GM21737 (cell line): ENCODE results near the gene NR2F1-AS1.
"Not testable (repeated sequence)": the region's sequence is repeated elsewhere in the genome, so short reads cannot be mapped to it uniquely, and the experiment has no call there.

Source experiments
- ATAC-seq: cut with Tn5 transposase; IDR thresholded peaks from one replicate; pipeline ENCODE4 v1.9.1; 2021; ENCODE audit warnings: mild to moderate bottlenecking, moderate library complexity; ENCODE audit not compliant: unreplicated experiment

NR2F1-AS1 gene

GRCh38 chr5:93545872-93546271 lies 35.1 kb downstream of the NR2F1-AS1 start:
- no peak for ATAC-seq

- no peak for ATAC-seq
Measured at GRCh38 chr5:93532370-93532769, 48.6 kb downstream of the NR2F1-AS1 start.

GRCh38 chr5:93521815-93522214 lies 59.2 kb downstream of the NR2F1-AS1 start:
- ATAC-seq = not testable (repeated sequence)

DNA sequence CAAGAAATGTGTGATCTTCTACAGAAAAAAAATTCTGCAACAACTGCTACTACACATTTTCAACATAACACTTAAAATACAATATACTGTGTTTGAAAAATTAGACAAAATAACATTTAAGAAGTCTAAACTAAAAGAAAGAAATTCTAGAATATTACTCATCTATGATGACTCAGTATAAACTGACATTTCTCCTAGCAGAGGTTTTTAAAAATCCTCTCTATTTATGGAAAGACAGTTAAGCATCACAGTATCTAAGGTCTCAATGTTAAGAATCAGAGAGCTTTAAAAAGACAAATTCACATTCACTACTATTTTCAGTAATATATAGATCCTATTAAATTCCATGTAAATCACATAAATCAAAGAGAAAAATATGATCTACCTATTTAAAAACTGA lies 61.3 kb downstream of the NR2F1-AS1 start:
- ATAC-seq = no peak

- ATAC-seq = no peak
Measured at GRCh38 chr5:93517828-93518227, 63.2 kb downstream of the NR2F1-AS1 start.

DNA sequence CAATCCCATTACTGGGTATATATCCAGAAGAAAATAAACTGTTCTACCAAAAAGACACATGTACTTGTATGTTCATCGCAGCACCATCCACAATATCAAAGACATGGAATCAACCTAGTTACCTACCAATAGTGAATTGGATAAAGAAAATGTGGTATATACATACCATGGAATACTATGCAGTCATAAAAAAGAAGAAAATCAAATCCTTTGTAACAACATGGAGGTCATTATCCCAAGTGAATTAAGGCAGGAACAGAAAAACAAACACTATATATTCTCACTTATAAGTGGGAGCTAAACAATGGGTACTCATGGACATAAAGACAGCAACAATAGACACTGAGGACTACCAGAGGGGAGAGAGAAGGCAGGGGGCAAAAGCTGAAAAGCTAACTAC lies 67.7 kb downstream of the NR2F1-AS1 start:
- ATAC-seq = no peak

GRCh38 chr5:93512799-93513198 lies 68.2 kb downstream of the NR2F1-AS1 start:
- ATAC-seq = no peak

- ATAC-seq = no peak
Measured at GRCh38 chr5:93511445-93511844, 69.6 kb downstream of the NR2F1-AS1 start.

DNA sequence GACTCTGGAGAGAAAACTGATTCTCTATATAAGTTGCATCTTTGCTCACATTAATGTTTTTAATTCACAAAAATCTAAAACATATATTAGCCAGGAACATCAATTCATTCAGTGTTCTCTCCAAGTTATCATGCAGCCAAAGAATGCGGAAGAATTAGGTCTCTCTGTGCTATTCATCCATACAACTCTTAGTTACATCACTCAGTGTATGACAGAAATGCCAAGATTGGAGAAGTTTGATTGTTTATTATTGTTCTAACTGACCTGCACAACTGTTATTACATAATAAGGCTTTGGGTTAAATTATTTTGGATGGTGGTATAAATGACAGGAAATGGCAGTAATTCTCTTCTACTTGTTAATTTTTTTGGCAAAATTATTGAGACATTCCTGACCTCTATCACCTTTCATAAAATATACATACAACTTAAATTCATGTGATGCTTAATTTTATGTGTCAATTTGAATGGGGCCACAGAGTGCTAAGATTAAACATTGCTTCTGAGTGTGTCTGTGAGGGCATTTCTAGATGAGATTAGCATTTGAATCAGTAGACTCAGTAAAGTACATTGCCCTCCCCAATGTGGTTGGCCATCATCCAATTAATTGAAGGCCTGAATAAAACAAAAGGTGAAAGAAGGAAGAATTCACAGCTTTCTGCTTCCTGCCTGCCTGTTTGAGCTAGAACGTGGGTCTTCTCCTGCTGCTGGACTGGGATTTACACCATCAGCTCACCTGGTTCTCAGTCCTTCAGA lies 70.2 kb downstream of the NR2F1-AS1 start:
- no peak for ATAC-seq

DNA sequence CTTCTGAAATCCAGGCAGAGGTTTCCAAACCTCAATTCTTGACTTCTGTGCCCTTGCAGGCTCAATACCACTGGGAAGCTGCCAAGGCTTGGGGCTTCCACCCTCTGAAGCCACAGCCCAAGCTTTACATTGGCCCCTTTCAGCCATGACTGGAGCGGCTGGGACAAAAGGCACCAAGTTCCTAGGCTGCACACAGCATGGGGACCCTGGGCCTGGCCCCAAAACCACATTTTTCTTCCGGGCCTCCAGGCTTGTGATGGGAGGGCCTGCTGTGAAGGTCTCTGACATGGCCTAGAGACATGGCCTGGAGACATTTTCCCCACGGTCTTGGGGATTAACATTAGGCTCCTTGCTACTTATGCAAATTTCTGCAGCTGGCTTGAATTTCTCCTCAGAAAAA lies 75.5 kb downstream of the NR2F1-AS1 start:
- not testable (repeated sequence) for ATAC-seq

GRCh38 chr5:93503598-93504067 lies 77.4 kb downstream of the NR2F1-AS1 start:
- no peak for ATAC-seq

DNA sequence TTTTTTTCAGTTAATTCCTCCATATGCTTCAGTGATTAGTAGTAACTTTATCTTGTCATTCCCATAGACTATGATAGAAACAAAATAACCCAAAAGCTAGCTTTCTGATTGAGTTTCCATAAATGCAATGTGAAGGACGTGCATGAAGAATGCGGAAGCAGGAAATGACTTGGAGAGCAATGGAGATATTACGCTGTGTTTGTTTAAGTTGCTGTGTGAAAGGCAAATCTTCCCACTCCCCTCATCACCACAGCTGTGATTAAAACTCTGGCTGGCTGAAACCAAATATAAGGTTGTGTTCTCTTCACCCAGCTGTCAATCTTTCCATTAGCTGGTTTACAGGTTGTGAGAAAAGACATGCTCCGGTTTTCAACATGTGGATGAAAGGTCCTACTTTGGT lies 83.9 kb downstream of the NR2F1-AS1 start:
- ATAC-seq = no peak

DNA sequence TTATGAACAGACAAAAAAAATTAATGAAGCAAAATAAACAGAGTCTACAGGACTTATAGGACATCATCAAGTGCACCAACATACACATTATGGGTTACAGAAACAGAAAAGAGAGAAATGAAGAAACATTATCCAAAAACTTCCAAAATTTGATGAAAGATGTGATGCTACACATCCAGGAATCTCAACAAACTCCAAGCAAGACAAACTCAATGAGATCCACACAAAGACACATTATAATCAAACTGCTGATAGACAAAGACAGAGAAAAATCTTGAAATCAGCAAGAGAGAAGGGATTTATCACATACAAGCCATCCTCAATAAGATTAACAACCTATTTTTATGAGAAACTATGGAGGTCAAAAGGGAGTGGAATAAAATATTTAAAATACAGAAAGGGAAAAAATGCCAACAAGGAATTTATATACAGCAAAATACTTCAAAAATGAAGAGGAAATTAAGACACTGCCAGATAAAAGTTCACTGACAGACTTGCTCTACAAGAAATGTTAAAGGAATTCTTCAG lies 101.0 kb downstream of the NR2F1-AS1 start:
- no peak for ATAC-seq

DNA sequence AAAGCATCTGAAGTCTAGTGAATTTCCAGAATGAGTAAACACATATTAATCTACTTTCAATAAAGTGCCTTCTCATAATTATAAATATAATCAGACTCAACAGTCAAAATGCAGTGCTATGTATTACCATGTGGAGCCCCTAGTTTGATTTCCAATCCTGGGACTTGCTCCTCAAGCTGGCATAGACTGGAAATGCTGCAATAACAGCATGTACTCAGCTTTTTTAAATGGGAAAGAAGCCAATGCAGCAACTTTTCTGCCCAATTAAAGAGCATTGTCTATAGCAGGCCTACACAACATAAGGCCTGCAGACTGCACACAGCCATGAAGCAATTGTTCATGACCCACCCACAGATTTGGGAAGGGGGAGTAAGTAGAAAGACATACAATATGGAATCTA lies 103.2 kb downstream of the NR2F1-AS1 start:
- ATAC-seq = no peak

- no peak for ATAC-seq
Measured at GRCh38 chr5:93476251-93476742, 104.7 kb downstream of the NR2F1-AS1 start.

DNA sequence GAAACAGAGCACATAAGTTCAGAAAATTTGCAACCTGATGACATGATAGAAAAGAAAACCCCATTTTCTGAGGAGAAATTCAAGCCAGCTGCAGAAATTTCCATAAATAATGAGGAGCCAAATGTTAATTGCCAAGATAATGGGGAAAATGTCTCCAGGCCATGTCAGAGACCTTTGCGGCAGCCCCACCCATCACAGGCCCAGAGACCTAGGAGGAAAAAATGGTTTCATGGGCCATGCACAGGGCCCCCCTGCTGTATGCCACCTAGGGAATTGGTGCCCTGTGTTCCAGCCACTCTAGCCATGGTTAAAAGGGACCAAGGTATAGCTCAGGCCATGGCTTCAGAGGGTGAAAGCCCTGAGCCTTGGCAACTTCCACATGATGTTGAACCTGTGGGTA lies 118.1 kb downstream of the NR2F1-AS1 start:
- ATAC-seq = no peak

GRCh38 chr5:93461756-93462155 lies 119.3 kb downstream of the NR2F1-AS1 start:
- ATAC-seq = no peak

DNA sequence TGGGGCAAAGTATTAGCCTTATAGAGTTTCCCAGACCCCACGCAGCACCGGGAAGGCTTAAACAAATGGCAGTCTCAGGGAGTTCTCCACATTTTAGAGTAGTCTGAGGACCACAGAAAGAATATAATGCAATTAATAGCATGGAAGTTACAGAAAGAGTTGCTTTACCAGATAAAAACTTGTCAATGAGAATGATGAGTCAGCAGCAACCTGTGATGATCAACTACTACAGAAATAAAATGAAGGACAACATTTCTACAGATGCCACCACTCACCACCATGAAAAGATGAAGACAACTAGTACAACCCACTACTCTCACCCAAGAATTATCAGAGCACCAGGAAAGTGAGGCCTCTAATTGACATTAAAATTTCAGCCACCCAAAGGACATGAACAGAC lies 120.7 kb downstream of the NR2F1-AS1 start:
- no peak for ATAC-seq

- not testable (repeated sequence) for ATAC-seq
Measured at GRCh38 chr5:93456796-93457195, 124.2 kb downstream of the NR2F1-AS1 start.

- ATAC-seq = no peak
Measured at GRCh38 chr5:93454896-93455295, 126.1 kb downstream of the NR2F1-AS1 start.

- ATAC-seq = no peak
Measured at GRCh38 chr5:93452255-93452654, 128.8 kb downstream of the NR2F1-AS1 start.

GRCh38 chr5:93438124-93438523 lies 142.9 kb downstream of the NR2F1-AS1 start:
- no peak for ATAC-seq
